Lower leg skin (tissue), 4 donors: Measurements from ENCODE around the gene ELFN2. TPM values are rescaled to one million over a fixed set of nuclear protein-coding genes. Genes with fewer than 3 reads are reported as not detected.

Source experiments
- DNase-seq, 2 donors: peaks; one replicate each; pipeline ENCODE4 v3.0.0-alpha.2; 2019; ENCODE audit warnings: low spot score in 2 of 2
- H3K4me3 ChIP-seq: fragments of 200-600 bp; sonication (generic); 2 replicates; pipeline ENCODE4 v1.5.1; 2017; ENCODE audit warnings: mild to moderate bottlenecking, low read depth; ENCODE audit not compliant: poor library complexity, severe bottlenecking
- CTCF ChIP-seq, 3 donors: fragments of 450-650 bp; IDR thresholded peaks; one replicate each; pipeline ENCODE4 v1.5.1; 2016; ENCODE audit warnings: antibody characterized with exemption in 3 of 3, mild to moderate bottlenecking in 3 of 3, moderate library complexity in 2 of 3
- POLR2A ChIP-seq, 2 donors: fragments of 450-650 bp; IDR thresholded peaks; one replicate each; pipeline ENCODE4 v1.6.1; 2016 to 2017; ENCODE audit warnings: antibody characterized with exemption in 2 of 2, mild to moderate bottlenecking in 1 of 2, moderate library complexity in 1 of 2
- WGBS, 2 donors: methylation state at CpG; one replicate each; pipeline ENCODE4 v1.1.5; 2018; 5-methylcytosine and 5-hydroxymethylcytosine counted together
- intact Hi-C: fragments of 100-400 bp; cut with DNase I; formaldehyde crosslinking; loops from one replicate; pipeline ENCODE4 v1.15.0; 2023; ENCODE audit warnings: low total_unique reads
- total RNA-seq, 4 donors: library from RNA; depleted of rRNA; stranded (reverse); fragments of >200 nt; gene quantifications; one replicate each; pipeline ENCODE4 v1.1.0, GENCODE V29; 2016

ELFN2 gene
- total RNA-seq, 4 donors from 2014 or later, result 0.26 to 1.5 (median 0.82) TPM

- intact Hi-C loops, result no loop called here
- no peak overlapping the region for H3K4me3 ChIP-seq
- DNase-seq, result no peak
- TF ChIP-seq POLR2A (IDR thresholded peaks at IDR 0.05), result no peak
- TF ChIP-seq CTCF (IDR thresholded peaks at IDR 0.05), result no peak
- 31 to 34% methylated on average over 13 of the region's 13 CpGs for WGBS, 2 donors
These were observed 81.3 kb downstream of the ELFN2 start for GRCh38 chr22:37345863-37346504.

- DNase-seq, result no peak
- intact Hi-C loops, result no loop called here
- no peak for TF ChIP-seq CTCF (IDR thresholded peaks at IDR 0.05)
- no peak for TF ChIP-seq POLR2A (IDR thresholded peaks at IDR 0.05)
- H3K4me3 ChIP-seq, result no peak overlapping the region
- 70 to 77% methylated on average over 13 of the region's 13 CpGs for WGBS, 2 donors
These were observed 82.4 kb downstream of the ELFN2 start for GRCh38 chr22:37344735-37345449.

GRCh38 chr22:37343863-37344734 lies 83.2 kb downstream of the ELFN2 start:
- intact Hi-C loops, result no loop called here
- H3K4me3 ChIP-seq, result no peak overlapping the region
- no peak for DNase-seq
- no peak for TF ChIP-seq POLR2A (IDR thresholded peaks at IDR 0.05)
- TF ChIP-seq CTCF (IDR thresholded peaks at IDR 0.05), result no peak
- WGBS, 2 donors, result 69 to 73% methylated on average over 16 of the region's 17 CpGs

GRCh38 chr22:37343348-37343747 lies 83.9 kb downstream of the ELFN2 start:
- intact Hi-C loops, result no loop called here
- 39 to 48% methylated on average over 11 of the region's 11 CpGs for WGBS, 2 donors
- no peak for DNase-seq
- no peak overlapping the region for H3K4me3 ChIP-seq
- no peak for TF ChIP-seq POLR2A (IDR thresholded peaks at IDR 0.05)
- no peak for TF ChIP-seq CTCF (IDR thresholded peaks at IDR 0.05)

GRCh38 chr22:37342065-37342464 lies 85.2 kb downstream of the ELFN2 start:
- intact Hi-C loops, result no loop called here
- 60 to 66% methylated on average over 6 of the region's 6 CpGs for WGBS, 2 donors
- TF ChIP-seq POLR2A (IDR thresholded peaks at IDR 0.05) (no peak), CTCF (IDR thresholded peaks at IDR 0.05) (no peak)
- no peak overlapping the region for H3K4me3 ChIP-seq
- DNase-seq, result no peak
